Measurements from ENCODE around the gene USP3. TPM values are rescaled to one million over a fixed set of nuclear protein-coding genes. Genes with fewer than 3 reads are reported as not detected.
A peak's percentile ranks its signal among the peaks of the same experiment; 100 is the strongest.

USP3 gene
- total and polyA plus RNA-seq, 2 of the 4 experiments (the other 2 are of a cell fraction): 17.3 to 52.3 TPM

GRCh38 chr15:63505842-63506222 is 1.4 kb downstream of the USP3 start:
- Histone ChIP-seq H3K56ac (ENCODE audit: extremely low read depth, insufficient read depth, low read length) (peak overlapping the region; percentile 36), H3K36me3 (ENCODE audit: control insufficient read depth, insufficient read depth, low read length) (no peaks in the 10 kb centered on the region), H3K14ac (replicated peaks; ENCODE audit: low read depth, low read length) (0 out of 2 replicates have a peak overlapping the region, but pooled peaks have one; percentile 1), H4K8ac (ENCODE audit: low read depth in 2 of 2, low read length in 2 of 2) (no peak overlapping the region), H3K27me3 (ENCODE audit: control insufficient read depth, insufficient read depth, low read length) (no peaks in the 10 kb centered on the region), H3K9me1 (ENCODE audit: insufficient read depth, low read length) (peaks cover 18% of the 10 kb centered on the region), H2AK9ac (replicated peaks; ENCODE audit: low read depth, low read length, poor library complexity) (no peak overlapping the region), H2BK20ac (ENCODE audit: low read depth, low read length) (no peak overlapping the region), H2BK120ac (ENCODE audit: low read depth, low read length) (no peak overlapping the region), H2AK5ac (ENCODE audit: low read depth, low read length) (no peak overlapping the region), H3K4me3 (ENCODE audit: insufficient read depth, low read depth, low read length) (peak overlapping the region; percentile 74), H2BK5ac (ENCODE audit: low read depth, low read length, poor library complexity, severe bottlenecking) (peak overlapping the region; percentile 37), H2BK15ac (ENCODE audit: low read depth, low read length) (no peak overlapping the region), H3K23ac (ENCODE audit: low read depth, low read length) (peak overlapping the region; percentile 28), H3K18ac (ENCODE audit: low read depth, low read length) (no peak overlapping the region), H2AFZ (replicated peaks; ENCODE audit: low read length, poor library complexity) (no peak overlapping the region), H3K27ac (ENCODE audit: insufficient read depth, low read length) (no peak overlapping the region), H3K4me1 (ENCODE audit: control insufficient read depth, insufficient read depth, low read length) (peaks cover 23% of the 10 kb centered on the region), H3K4ac (ENCODE audit: low read depth, low read length) (peak overlapping the region; percentile 39; the same call in 1 of the 2 replicates), H4K5ac (ENCODE audit: low read depth, low read length) (no peak overlapping the region), H3K79me1 (ENCODE audit: low read depth in 1 of 2, low read length in 2 of 2) (peaks cover 8 to 58% of the 10 kb centered on the region in 2 experiments), H3K9ac (ENCODE audit: low read depth, low read length) (peak overlapping the region; percentile 90), H4K91ac (ENCODE audit: insufficient read depth, low read depth, low read length) (no peak overlapping the region), H3K9me3 (ENCODE audit: control insufficient read depth, insufficient read depth, low read length) (no peaks in the 10 kb centered on the region), H4K20me1 (ENCODE audit: insufficient read depth, low read length) (peaks cover 47% of the 10 kb centered on the region; the same call in 1 of the 2 replicates), H3K4me2 (ENCODE audit: low read depth, low read length) (peak overlapping the region; percentile 79)
- TF ChIP-seq USF2 (IDR thresholded peaks at IDR 0.05; ENCODE audit: low read depth, low read length) (no peak), BHLHE40 (IDR thresholded peaks at IDR 0.05; ENCODE audit: low read depth, low read length) (no peak), MAZ (IDR thresholded peaks at IDR 0.05; ENCODE audit: borderline replicate concordance, low read depth, low read length) (no peak), MAFK (IDR thresholded peaks at IDR 0.05; ENCODE audit: low read depth, low read length) (no peak), RFX5 (IDR thresholded peaks at IDR 0.05; ENCODE audit: low read depth, low read length) (no peak), FOS (IDR thresholded peaks at IDR 0.05; ENCODE audit: low read depth, low read length) (no peak), SMC3 (IDR thresholded peaks at IDR 0.05; ENCODE audit: low read depth, low read length) (no peak), CHD1 (IDR thresholded peaks at IDR 0.05; ENCODE audit: low read depth, low read length) (no peak), NFE2L2 (IDR thresholded peaks at IDR 0.05; ENCODE audit: low read depth, low read length) (no peak), CEBPB (IDR thresholded peaks at IDR 0.05; ENCODE audit: low read depth, low read length) (no peak), RAD21 (IDR thresholded peaks at IDR 0.05; ENCODE audit: low read length) (no peak), POLR2A (IDR thresholded peaks at IDR 0.05; ENCODE audit: low read depth, low read length) (no peak), RCOR1 (IDR thresholded peaks at IDR 0.05; ENCODE audit: insufficient replicate concordance, low read length) (no peak), MXI1 (IDR thresholded peaks at IDR 0.05; ENCODE audit: borderline replicate concordance, low read depth, low read length) (no peak)
- TF ChIP-seq, protein P1, sequence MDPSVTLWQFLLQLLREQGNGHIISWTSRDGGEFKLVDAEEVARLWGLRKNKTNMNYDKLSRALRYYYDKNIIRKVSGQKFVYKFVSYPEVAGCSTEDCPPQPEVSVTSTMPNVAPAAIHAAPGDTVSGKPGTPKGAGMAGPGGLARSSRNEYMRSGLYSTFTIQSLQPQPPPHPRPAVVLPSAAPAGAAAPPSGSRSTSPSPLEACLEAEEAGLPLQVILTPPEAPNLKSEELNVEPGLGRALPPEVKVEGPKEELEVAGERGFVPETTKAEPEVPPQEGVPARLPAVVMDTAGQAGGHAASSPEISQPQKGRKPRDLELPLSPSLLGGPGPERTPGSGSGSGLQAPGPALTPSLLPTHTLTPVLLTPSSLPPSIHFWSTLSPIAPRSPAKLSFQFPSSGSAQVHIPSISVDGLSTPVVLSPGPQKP (IDR thresholded peaks at IDR 0.05; ENCODE audit: borderline replicate concordance, low read depth, low read length): no peak
- TF ChIP-seq, protein P2, sequence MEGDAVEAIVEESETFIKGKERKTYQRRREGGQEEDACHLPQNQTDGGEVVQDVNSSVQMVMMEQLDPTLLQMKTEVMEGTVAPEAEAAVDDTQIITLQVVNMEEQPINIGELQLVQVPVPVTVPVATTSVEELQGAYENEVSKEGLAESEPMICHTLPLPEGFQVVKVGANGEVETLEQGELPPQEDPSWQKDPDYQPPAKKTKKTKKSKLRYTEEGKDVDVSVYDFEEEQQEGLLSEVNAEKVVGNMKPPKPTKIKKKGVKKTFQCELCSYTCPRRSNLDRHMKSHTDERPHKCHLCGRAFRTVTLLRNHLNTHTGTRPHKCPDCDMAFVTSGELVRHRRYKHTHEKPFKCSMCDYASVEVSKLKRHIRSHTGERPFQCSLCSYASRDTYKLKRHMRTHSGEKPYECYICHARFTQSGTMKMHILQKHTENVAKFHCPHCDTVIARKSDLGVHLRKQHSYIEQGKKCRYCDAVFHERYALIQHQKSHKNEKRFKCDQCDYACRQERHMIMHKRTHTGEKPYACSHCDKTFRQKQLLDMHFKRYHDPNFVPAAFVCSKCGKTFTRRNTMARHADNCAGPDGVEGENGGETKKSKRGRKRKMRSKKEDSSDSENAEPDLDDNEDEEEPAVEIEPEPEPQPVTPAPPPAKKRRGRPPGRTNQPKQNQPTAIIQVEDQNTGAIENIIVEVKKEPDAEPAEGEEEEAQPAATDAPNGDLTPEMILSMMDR (conservative IDR thresholded peaks at IDR 0.05; ENCODE audit: low read depth, low read length): no peak
- no CpG with 5 or more reads among the region's 8 CpGs for WGBS, 2 experiments (ENCODE audit: extremely low coverage in 2 of 2, insufficient read length in 1 of 2)
- BruUV-seq (replicated peaks): no TSS peak
- dilution Hi-C loops (cut with HindIII; ENCODE audit: low sequenced_read_pairs, unreplicated experiment) (no loop called here), intact Hi-C loops (cut with micrococcal nuclease) (loop anchor here (1.0 to 2.0 kb wide), 4 partner anchors 40 to 217 kb away; partner anchors contain the start of gene FBXL22), in situ Hi-C loops (cut with MboI; ENCODE audit: low sequenced_read_pairs) (no loop called here)
- DNase-seq (no peak), ATAC-seq (ENCODE audit: low read depth) (no peak)
- ChIA-PET POLR2A (ENCODE audit: unreplicated experiment) (interaction anchor here (0.7 kb wide), 1 partner anchor 13 kb away, joined by 3 read pairs; no protein-coding TSS in a partner anchor), CTCF (interaction anchor here (0.6 to 1.7 kb wide), 6 partner anchors 10 to 416 kb away, joined by 3 to 9 read pairs (median 4); no protein-coding TSS in a partner anchor)
